Fibroblast of skin of left biceps (primary cell): Measurements from ENCODE around the gene FSTL4.
"Not testable (repeated sequence)": the region's sequence is repeated elsewhere in the genome, so short reads cannot be mapped to it uniquely, and the experiment has no call there.

Experiments used
- DNase-seq, 2 experiments: peaks; one replicate each; pipeline ENCODE4 v3.0.0-alpha.2; 2013; ENCODE audit warnings: low read depth in 2 of 2

FSTL4 gene

DNA sequence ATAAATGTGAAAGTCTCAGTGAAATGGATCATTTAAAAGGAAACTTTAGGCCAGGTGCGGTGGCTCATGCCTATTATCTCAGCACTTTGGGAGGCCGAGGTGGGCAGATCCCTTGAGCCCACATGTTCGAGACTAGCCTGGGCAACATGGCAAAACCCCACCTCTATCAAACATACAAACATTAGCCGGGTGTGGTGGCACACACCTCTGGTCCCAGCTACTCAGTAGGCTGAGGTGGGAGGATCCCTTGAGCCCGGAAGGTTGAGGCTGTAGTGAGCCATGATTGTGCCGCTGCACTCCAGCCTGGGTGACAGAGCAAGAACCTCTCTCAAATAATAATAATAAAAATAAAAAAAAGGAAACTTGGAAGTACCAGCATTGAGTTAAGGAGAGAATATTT, 384.4 kb downstream of the FSTL4 start:
- no peak for DNase-seq

- no peak for DNase-seq
Observed at GRCh38 chr5:133227082-133227481, 385.3 kb downstream of the FSTL4 start.

DNA sequence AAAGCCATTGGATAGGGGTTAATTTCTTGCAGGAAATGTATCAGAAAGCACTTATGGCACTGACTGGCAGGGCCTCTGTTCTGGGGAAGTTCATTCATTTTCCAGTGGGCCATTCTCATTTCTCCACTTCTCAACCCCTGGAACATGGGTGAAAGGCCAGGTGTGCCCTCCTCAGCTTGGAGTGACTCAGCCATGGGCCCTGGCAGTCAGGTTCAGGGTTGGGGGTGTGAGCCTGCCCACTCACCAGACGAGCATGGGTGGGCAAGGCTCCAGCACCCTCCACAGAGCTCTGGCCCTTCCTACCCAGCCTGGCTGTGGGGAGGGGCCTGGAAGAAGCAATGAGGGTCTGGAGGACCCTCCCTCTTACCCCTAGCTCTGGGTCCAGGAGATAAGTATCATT, 386.2 kb downstream of the FSTL4 start:
- no peak for DNase-seq

- no peak for DNase-seq
Observed at GRCh38 chr5:133225671-133226152, 386.6 kb downstream of the FSTL4 start.

DNA sequence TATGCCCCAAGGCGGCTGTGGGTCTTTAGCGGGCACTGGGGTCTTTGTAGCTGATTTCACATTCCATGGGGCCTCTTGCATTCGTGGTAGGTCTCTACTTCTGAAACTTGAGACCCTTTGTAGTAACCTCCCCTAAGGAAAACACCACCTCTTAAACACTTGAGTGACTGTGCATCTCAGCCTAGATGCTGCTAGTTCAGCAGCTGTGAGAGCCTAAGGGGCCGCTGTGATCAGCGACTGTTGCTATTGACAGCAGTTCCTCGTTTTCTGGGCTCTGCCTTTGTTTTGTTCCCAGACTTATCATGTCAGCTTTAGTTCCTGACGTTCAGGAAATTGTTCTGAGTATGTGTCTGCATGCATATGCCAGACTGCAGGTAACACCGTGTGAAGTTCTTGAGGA, 389.4 kb downstream of the FSTL4 start:
- no peak for DNase-seq

- DNase-seq: no peak
Observed at GRCh38 chr5:133222521-133222920, 389.8 kb downstream of the FSTL4 start.

GRCh38 chr5:133222040-133222439, 390.3 kb downstream of the FSTL4 start:
- DNase-seq: no peak

GRCh38 chr5:133220851-133221674, 391.3 kb downstream of the FSTL4 start:
- no peak for DNase-seq

GRCh38 chr5:133219296-133219695, 393.0 kb downstream of the FSTL4 start:
- no peak for DNase-seq

GRCh38 chr5:133216138-133216537, 396.2 kb downstream of the FSTL4 start:
- DNase-seq: not testable (repeated sequence)

- no peak for DNase-seq
Observed at GRCh38 chr5:133214153-133214820, 398.1 kb downstream of the FSTL4 start.

GRCh38 chr5:133205649-133206048, 406.7 kb downstream of the FSTL4 start:
- no peak for DNase-seq

DNA sequence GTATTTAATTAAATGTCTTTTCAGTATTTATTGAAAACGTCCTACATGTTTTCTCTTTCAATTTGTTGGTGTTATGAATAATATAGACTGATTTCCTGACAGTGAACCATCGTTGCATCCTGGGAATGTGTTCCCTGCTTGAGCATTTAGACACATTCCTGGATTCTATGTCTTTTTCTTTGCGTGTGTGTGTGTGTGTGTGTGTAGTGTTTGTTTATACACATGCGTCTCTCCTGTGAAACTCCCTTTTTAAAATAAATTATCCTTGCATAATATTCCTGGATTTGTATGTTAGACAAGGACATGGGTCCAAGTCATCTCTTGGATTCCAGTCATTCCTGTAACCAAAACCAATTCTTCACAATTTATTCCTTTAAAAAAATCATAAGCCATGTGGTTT, 407.1 kb downstream of the FSTL4 start:
- DNase-seq: peak; percentile 10 to 24

DNA sequence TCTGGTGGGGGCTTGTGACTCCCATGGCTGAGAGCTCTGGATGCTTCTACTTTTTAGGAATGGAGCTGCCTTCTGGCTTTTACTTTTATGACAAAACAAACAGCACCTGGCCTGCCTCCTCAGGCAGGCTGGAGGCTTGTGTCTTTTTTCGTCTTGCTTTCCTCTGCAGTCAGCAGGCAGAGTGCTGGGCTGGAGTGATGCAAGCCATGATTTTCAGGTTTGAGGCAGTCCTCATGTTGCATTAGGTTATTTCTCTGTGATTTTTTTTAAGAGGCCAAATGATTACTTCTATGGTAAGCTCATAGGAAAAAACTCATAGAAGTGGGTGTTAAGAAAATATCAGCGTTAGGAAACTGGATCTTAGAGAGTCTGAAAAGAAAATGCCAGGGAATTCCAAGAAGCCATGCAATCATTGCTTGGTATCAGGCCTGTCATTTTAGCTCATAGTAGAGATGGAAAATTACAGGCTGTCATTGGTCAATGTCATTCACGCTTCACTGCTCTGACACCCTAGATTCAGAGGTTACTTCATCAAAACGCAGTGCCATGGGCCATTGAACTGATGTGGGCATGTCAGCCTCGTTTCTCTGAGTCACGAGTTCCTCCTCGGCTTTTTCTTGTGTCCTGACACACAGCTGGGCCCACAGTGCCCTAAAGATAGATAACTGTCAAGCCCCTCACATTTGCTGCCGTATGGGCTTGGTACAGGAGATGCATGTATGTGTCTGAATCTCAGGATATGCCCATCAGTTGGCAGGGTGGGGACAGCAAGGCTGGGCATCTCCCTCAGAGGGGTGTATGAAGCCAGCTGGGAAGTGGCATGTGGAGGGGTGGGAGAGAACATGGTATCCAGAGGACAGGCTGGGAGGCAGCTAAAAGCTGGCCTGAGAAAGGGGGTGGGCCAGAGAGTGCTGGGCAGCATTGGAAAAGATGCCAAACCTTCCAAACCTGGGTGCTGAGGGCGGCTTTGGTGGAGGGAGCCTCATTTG, 408.7 kb downstream of the FSTL4 start:
- DNase-seq: no peak

- no peak for DNase-seq
Observed at GRCh38 chr5:133202066-133202665, 410.2 kb downstream of the FSTL4 start.

- DNase-seq: no peak
Observed at GRCh38 chr5:133201310-133201709, 411.0 kb downstream of the FSTL4 start.

DNA sequence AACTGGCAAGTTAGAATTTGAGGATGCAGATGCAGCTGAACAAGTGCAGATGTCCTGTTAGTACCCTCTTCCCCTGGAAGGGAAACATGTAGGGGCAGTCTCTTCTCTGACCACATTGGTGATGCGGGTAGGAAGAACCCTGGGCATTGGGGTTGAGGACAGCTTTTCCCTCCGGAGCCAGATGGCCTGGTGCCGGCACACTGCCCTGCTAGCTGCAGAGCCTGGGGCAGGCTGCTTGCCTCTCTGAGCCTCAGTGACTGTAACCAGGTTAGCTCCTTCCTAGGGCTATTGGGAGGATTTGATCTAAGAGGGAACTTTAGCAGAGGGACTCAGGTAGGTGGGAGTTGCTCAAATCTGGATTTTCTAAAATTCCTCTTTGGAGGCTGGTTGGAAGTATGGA, 412.1 kb downstream of the FSTL4 start:
- DNase-seq: no peak

DNA sequence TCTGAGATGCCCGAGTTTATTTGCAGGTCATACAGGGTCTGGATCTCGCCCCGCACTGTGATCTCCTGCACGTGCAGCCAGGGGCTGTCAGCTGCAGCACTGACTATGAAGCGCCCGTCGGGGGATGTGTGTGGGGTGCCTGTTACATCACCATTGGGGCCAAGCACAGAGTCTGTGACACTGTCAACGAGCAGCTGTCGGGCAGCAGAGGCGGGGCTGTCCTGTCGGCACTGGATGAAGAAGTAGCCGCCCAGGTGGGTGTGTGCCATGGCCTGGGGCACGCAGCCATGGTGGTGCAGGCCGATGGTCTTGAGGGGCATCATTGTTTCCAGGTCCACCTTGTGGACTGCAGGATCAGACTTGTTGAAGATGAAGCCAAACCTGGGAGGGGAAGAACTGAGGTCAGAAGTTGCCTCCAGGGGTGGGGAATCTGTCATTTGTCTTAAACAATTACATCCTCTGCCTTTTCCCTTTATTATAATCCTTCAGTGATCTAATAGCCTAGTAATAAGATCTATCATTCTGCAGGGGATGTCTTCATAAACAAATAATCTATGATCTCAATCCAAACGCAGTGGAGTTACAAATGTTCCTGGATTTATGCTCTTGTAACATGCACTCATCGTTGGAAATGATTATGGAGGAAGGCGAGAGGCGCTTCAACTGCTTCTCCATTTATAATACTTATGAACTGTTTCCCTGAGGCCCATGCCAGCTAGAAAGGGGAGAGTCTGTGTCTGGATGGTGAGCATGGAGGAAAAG, 412.7 kb downstream of the FSTL4 start:
- no peak for DNase-seq

DNA sequence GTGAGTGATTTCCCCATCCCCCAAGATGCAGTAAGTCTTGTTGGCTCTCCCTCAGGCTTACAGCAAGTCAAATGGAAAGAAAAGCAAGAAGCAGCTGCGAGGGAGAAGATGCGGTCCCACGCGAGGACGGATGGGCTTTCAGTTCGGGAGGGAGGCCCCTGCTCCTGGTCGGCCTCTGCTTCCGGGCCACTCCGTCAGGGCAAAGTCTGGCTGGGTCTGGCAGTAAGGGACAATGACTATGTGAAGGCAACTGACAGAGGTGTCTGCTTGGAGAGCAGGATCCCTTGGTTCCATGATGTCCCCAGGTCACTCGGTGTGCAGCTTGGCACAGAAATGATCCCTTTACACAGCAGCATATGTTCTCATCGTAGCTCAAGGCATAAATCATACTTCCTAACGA, 413.8 kb downstream of the FSTL4 start:
- no peak for DNase-seq

- no peak for DNase-seq
Observed at GRCh38 chr5:133196441-133197085, 415.8 kb downstream of the FSTL4 start.
